Measurements from ENCODE around the gene VEPH1. TPM values are rescaled to one million over a fixed set of nuclear protein-coding genes. Genes with fewer than 3 reads are reported as not detected.

The VEPH1 gene
- total RNA-seq, 4 donors from 2014 or later, result 5.8 TPM; not detected in 3

DNA sequence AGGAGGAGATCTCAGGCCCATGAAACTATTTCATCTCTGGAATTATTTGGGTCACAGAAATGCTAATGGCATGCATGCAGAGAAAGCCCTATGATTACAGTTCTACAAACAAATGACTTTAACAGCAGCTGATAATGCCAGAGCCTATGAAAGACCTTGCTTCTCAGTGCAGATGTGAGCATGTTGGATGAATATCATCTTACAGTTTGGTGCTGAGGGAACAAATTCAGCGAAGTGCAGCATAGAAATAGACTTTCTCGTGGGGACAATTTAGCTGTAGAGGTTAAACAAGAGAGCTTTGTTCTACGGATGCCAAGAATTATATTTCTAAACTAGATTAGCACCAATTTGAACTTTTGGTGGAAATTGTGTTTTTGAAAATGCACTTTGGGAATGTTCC is 38.9 kb downstream of the VEPH1 start:
- Histone ChIP-seq H3K4me3 (no peak overlapping the region), H3K4me1 (no peaks in the 10 kb centered on the region), H3K36me3 (no peaks in the 10 kb centered on the region), H3K9me3 (no peaks in the 10 kb centered on the region), H3K27me3 (no peaks in the 10 kb centered on the region), H3K27ac (no peak overlapping the region)
- TF ChIP-seq POLR2A (IDR thresholded peaks at IDR 0.05) (no peak), CTCF (IDR thresholded peaks at IDR 0.05) (no peak)
- no peak for DNase-seq

DNA sequence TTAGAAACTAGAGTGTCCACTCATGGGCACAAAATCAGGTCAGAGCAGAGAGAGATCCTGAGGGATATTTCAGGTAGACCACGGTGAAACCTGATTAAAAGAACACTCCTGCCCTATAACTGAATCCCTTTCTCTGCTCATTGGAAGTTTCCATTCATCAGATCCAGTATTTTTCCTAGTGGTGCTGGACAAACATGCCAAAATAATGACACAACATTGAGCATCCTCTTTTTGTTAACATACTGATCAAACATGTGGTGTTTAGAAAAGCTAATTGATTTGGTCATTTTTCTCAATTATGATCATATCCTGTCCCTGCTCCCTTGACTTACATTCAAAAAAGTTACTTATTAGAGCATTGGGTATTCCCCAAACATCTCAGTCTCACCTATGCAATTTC is 39.4 kb downstream of the VEPH1 start:
- Histone ChIP-seq H3K4me1 (no peaks in the 10 kb centered on the region), H3K27me3 (no peaks in the 10 kb centered on the region), H3K4me3 (no peak overlapping the region), H3K36me3 (no peaks in the 10 kb centered on the region), H3K27ac (no peak overlapping the region), H3K9me3 (no peaks in the 10 kb centered on the region)
- no peak for DNase-seq
- no peak for TF ChIP-seq POLR2A (IDR thresholded peaks at IDR 0.05)
- no peak for TF ChIP-seq CTCF (IDR thresholded peaks at IDR 0.05)

- no peak for DNase-seq
These were observed 43.0 kb downstream of the VEPH1 start for GRCh38 chr3:157460253-157460652.

GRCh38 chr3:157459706-157460105 is 43.5 kb downstream of the VEPH1 start:
- no peak for TF ChIP-seq POLR2A (IDR thresholded peaks at IDR 0.05)
- TF ChIP-seq CTCF (IDR thresholded peaks at IDR 0.05), result no peak

More at GRCh38 chr3:157460253-157460652, 43.0 kb downstream of the VEPH1 start:
- no peaks in the 10 kb centered on the region for H3K36me3 ChIP-seq
- H3K27me3 ChIP-seq, result no peaks in the 10 kb centered on the region
- no peaks in the 10 kb centered on the region for H3K9me3 ChIP-seq
- H3K27ac ChIP-seq, result no peak overlapping the region
- TF ChIP-seq CTCF (IDR thresholded peaks at IDR 0.05), result no peak
- no peak overlapping the region for H3K4me3 ChIP-seq
- no peaks in the 10 kb centered on the region for H3K4me1 ChIP-seq

DNA sequence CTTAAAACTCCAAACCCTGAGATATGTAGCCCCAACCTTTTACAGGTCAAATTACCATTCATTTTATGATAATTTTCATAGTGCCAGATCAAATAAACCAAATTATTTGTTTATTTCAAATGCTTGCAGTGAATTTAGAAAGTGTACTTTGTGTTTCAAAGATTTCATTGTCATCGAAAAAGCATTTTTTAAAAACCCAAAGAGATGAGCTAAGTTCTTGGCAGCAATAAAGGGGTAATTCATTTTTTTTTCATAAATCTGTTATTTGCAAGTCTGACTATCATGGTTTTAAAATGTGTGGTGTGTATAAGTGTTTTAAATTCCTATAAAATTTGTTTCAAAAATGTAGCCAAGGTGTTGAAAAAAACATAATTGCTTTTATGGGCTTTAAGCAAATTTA is 49.4 kb downstream of the VEPH1 start:
- no peaks in the 10 kb centered on the region for H3K27me3 ChIP-seq
- H3K4me1 ChIP-seq, result no peaks in the 10 kb centered on the region
- H3K4me3 ChIP-seq, result no peak overlapping the region
- DNase-seq, result no peak
- H3K9me3 ChIP-seq, result no peaks in the 10 kb centered on the region
- no peak for TF ChIP-seq CTCF (IDR thresholded peaks at IDR 0.05)
- no peak for TF ChIP-seq POLR2A (IDR thresholded peaks at IDR 0.05)
- no peak overlapping the region for H3K27ac ChIP-seq
- H3K36me3 ChIP-seq, result no peaks in the 10 kb centered on the region

More at GRCh38 chr3:157459706-157460105, 43.5 kb downstream of the VEPH1 start:
- no peaks in the 10 kb centered on the region for H3K9me3 ChIP-seq
- H3K36me3 ChIP-seq, result no peaks in the 10 kb centered on the region
- no peak overlapping the region for H3K4me3 ChIP-seq
- DNase-seq, result no peak
- no peaks in the 10 kb centered on the region for H3K27me3 ChIP-seq
- H3K4me1 ChIP-seq, result no peaks in the 10 kb centered on the region
- no peak overlapping the region for H3K27ac ChIP-seq

DNA sequence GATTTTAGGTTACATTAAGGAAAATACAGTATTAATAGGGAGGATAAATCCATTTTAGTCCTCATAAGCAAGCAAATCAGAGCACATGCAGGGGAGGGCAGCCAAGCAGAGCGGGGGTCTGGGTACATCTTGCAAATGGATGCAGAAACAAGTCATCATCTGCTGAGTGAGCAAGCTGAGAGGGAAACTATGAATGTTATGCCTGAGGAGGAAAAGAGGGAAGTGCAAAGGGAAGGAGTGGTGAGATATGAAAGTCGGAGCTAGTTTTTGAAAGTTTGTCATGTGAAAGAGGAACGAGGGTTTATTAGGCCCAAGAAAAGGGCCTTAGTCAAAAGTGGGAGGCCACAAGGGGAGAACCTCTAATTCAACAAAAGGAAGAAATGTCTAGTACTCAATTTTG is 51.1 kb downstream of the VEPH1 start:
- H3K4me3 ChIP-seq, result no peak overlapping the region
- DNase-seq, result no peak
- no peaks in the 10 kb centered on the region for H3K36me3 ChIP-seq
- no peaks in the 10 kb centered on the region for H3K4me1 ChIP-seq
- no peak overlapping the region for H3K27ac ChIP-seq
- TF ChIP-seq CTCF (IDR thresholded peaks at IDR 0.05), result no peak
- H3K9me3 ChIP-seq, result no peaks in the 10 kb centered on the region
- H3K27me3 ChIP-seq, result no peaks in the 10 kb centered on the region

Measured in Peyer's patch (tissue), 4 donors.